Ramos (cell line): ENCODE results near the gene RIPK4.
"Not testable (repeated sequence)": the region's sequence is repeated elsewhere in the genome, so short reads cannot be mapped to it uniquely, and the experiment has no call there.

Source experiments
- in situ Hi-C: fragments of 300-500 bp; cut with MboI; formaldehyde crosslinking; loops from one replicate; pipeline ENCODE4 v1.14.3; 2022; ENCODE audit warnings: low sequenced_read_pairs; ENCODE audit not compliant: unreplicated experiment

RIPK4 gene

GRCh38 chr21:41722052-41723018, 44.5 kb downstream of the RIPK4 start:
- in situ Hi-C loops = no loop called here

DNA sequence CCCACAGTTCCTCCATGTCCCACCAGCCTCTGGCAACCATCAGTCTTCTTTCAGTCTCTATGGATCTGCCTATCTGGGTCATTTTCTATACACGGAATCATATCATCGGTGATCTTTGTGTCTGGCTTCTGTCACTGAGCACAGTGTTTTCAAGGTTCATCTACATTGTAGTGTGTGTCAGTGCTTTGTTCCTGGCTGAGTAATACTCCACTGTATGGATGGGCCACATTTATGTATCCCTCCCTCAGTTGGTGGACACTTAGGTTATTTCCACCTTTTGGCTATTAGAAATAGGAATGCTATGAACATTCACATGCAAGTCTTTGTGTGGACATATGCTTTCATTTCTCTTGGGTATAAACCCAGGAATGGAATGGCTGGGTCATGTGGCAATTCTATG, 46.6 kb downstream of the RIPK4 start:
- in situ Hi-C loops = no loop called here

DNA sequence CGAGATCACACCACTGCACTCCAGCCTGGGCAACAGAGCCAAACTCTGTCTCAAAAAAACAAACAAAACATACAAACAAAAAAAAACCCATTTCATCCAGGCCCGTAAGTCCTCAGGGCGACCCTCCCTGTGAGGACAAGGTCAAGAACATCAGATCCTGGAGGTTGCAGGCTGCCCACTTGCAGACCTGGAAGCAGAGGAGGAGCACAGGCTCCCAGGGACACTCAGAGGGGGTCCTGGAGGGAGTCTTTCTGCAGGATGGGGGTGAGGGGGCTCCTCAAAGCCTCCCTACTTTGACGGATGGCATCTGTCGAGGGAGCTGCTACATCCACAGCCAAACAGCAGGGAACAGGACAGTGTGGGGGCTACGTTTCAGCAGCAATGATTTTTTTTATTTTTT, 47.2 kb downstream of the RIPK4 start:
- in situ Hi-C loops = no loop called here

GRCh38 chr21:41717573-41718330, 49.1 kb downstream of the RIPK4 start:
- in situ Hi-C loops = no loop called here

DNA sequence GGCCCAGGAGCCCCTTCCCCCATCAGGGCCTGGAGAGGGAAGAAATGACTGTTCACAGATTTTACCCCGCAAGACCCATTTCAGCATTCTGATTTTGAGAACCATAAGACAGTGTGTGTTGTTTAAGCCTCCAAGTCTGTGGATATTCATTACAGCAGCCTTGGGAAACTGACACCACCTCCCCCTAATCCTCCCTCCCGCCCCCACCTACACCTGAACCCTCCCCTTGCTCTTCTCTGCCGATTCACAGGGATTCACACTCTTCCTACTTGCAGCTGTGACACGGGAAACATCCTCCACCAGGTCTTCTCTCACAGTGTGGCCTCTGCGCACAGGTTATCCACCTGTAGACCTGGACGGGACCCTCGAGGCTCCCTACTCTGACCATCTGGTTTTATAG, 50.1 kb downstream of the RIPK4 start:
- in situ Hi-C loops = no loop called here

GRCh38 chr21:41715649-41716281, 51.1 kb downstream of the RIPK4 start:
- in situ Hi-C loops = no loop called here

DNA sequence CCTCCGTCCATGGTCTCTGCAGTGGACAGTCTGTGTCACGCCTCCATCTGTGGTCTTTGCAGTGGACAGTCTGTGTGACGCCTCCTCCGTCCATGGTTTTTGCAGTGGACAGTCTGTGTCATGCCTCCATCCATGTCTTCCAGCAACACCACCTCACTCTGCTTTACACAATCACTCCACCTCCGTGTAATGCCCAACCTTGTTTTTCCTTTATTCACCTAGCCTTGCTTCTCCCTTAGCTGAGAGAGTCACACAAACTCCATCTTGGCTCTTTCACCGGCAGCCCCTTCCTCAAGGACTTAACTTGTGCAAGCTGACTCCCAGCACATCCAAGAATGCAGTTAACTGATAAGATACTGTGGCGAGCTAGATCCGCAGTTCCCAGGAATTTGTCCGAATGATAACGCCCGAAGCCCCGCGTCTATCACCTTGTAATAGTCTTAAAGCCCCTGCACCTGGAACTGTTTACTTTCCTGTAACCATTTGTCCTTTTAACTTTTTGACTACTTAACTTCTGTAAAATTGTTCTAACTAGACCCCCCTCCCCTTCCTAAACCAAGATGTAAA, 52.5 kb downstream of the RIPK4 start:
- in situ Hi-C loops = not testable (repeated sequence)

DNA sequence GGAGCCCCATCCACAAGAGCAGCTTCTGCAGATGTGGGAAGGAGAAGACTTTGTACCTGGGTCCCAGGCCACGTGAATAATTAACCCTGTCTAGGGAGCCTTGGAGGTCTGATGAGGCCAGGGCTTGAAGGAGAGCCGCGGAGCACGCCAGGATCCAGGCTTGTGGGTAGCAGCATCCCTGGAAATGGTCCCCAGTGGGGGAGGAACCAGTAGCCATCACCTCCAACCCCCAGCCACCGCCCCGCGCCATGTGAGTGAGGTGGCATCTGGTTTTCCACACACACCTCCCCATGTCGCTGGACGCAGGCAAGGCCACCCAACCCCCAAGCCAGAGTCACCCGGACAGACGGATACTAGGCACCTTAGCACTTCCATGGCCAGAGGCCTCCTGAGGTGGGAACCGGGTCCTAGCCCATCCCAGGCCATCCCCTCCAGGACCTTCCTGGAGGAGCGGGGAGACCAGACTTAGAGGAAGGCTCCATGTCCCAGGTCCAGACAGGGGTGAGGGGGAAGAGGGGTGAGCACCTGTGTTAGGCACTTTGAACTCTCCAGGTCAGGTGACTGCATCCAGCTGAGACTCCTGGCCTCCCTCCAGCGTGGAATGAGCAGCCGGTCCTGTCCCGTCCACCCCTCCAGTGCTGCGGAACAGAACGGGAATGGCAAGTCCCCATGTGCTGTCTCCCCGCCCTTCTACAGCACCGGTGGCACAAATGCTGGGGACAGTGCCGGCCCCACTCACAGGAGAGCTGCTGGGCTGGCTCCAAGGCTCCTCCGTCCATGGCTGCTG, 53.2 kb downstream of the RIPK4 start:
- in situ Hi-C loops = no loop called here

GRCh38 chr21:41712730-41713129, 54.1 kb downstream of the RIPK4 start:
- in situ Hi-C loops = no loop called here

GRCh38 chr21:41712201-41712600, 54.7 kb downstream of the RIPK4 start:
- in situ Hi-C loops = no loop called here

DNA sequence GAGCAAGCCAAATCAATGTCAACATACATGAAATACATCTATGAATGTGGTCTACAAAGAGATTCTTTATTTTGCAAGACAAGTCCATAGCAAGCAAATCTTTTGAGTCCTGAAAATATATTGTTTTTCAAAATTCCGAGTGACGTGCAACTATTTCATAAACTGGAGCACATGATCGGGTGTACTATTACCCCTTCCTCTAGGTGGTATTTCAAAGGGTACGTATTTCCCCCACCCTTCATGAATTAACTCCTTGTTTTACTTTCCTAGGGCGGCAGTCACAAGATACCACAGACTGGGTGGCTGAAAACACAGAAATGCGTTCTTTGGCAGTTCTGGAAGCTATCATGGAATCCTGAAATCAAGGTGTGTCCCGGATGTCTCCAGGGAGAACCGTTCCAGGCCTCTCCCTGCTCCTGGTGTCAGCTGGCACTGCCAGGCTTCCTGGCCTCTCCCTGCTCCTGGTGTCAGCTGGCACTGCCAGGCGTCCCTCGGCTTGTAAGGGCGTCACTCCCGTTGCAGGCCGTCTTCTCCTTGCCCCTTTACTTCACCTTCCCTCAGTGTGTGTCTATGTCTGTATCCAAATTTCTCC, 55.3 kb downstream of the RIPK4 start:
- in situ Hi-C loops = no loop called here

DNA sequence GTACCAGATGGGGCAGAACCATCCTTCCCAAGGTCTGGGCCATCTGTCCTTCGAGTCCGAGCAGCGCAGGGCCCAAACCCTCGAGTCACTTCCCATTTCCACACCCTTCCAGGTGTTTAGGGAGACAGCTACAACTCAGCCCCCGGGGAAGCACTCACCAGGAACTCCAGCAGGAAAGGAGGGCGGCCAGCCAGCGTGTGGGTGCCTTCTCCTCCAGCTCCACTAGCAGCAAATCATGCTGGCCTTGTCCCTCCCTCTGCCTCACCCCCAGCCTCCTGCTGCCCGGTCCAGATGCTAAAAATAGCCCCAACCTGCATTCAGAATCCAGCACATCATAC, 56.1 kb downstream of the RIPK4 start:
- in situ Hi-C loops = no loop called here

- in situ Hi-C loops = no loop called here
These were observed 56.7 kb downstream of the RIPK4 start for GRCh38 chr21:41709965-41710822.

DNA sequence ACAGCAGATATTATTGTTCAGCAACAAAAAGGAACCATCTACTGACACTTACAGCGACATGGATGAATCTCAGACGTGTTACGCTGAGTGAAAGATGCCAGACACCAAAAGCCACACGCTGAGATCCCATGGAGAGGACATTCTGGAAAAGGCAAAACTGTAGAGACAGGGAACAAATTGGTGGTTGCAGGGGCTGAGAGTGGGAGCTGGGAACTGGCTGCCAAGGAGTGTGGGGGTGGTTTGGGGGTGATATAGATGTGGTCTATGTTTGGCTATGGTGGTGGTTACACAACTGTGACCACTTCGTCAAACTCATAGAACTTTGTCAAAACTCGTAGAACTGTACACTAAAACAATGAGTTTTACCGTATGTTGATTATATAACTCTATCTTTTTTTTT, 57.7 kb downstream of the RIPK4 start:
- in situ Hi-C loops = no loop called here

DNA sequence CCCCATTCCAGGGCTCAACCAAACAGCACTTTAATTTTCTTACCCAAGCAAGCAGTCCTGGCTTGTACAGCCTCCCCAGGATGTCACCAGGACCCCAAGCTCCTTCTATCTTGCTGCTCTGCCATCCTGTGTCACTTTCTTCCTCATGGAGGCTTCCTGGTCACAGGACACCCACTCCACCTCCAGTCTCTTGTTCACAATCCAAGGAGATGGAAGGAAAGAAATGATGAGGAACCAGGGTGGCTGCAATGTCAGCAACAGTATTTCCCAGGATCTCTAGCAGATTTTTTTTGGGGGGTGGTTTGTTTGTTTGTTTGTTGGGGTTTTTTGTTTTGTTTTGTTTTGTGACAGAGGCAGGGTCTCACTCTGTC, 58.9 kb downstream of the RIPK4 start:
- in situ Hi-C loops = no loop called here

GRCh38 chr21:41707231-41707959, 59.5 kb downstream of the RIPK4 start:
- in situ Hi-C loops = no loop called here

DNA sequence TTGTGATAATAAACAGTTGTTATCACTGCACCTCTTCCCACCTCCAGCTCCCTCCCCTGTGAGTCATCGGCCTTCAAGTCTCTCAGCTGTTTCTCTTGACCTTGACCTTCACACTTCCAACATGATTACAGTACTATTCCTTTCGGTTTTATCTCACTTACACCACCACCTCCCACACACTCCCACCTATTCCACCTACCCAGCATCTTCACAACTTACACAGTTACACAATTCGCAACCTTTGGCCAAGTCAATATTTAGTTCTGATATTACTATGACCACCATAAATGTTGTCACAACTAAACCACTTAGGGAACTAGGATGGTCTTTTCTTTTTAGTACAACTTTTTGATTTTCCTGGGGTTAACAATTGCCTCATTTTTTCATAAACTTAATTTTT, 60.2 kb downstream of the RIPK4 start:
- in situ Hi-C loops = no loop called here

GRCh38 chr21:41706263-41706639, 60.6 kb downstream of the RIPK4 start:
- in situ Hi-C loops = no loop called here
